Esophagus muscularis mucosa (tissue), 4 donors: ENCODE results near the gene OR8B12. TPM values are rescaled to one million over a fixed set of nuclear protein-coding genes. Genes with fewer than 3 reads are reported as not detected.

Source experiments
- DNase-seq: peaks from one replicate; pipeline ENCODE4 v3.0.0-alpha.2; 2017; ENCODE audit errors: extremely low spot score
- H3K27ac ChIP-seq, 4 donors: fragments of 200-600 bp; sonication (generic); replicated peaks in 1 of 4; 1 replicate in 3 of 4; 2 replicates in 1 of 4; pipeline ENCODE4 v1.5.1; 2016 to 2019; ENCODE audit warnings: mild to moderate bottlenecking in 1 of 4
- H3K27me3 ChIP-seq, 4 donors: fragments of 200-600 bp; sonication (generic); one replicate each; pipeline versions ENCODE4 v1.5.1 to v1.6.0; 2016 to 2019
- H3K36me3 ChIP-seq, 4 donors: fragments of 200-600 bp; sonication (generic); one replicate each; pipeline ENCODE4 v1.5.1; 2016 to 2019
- H3K4me1 ChIP-seq, 4 donors: fragments of 200-600 bp; sonication (generic); one replicate each; pipeline ENCODE4 v1.5.1; 2016 to 2019
- H3K4me3 ChIP-seq, 4 donors: fragments of 200-600 bp; sonication (generic); 1 replicate in 2 of 4; 2 replicates in 2 of 4; pipeline ENCODE4 v1.5.1; 2016 to 2019; ENCODE audit warnings: mild to moderate bottlenecking in 4 of 4, moderate library complexity in 1 of 4
- H3K9me3 ChIP-seq, 4 donors: fragments of 200-600 bp; sonication (generic); 1 replicate in 3 of 4; 2 replicates in 1 of 4; pipeline ENCODE4 v1.5.1; 2016 to 2019
- EP300 ChIP-seq: sonication (generic); formaldehyde crosslinking; IDR thresholded peaks from one replicate; pipeline ENCODE4 v1.6.1; 2017; ENCODE audit warnings: antibody characterized with exemption
- POLR2A ChIP-seq: fragments of 450-650 bp; IDR thresholded peaks from one replicate; pipeline ENCODE4 v1.6.1; 2017; ENCODE audit warnings: antibody characterized with exemption, moderate library complexity, mild to moderate bottlenecking, low read depth
- POLR2AphosphoS5 ChIP-seq, 2 donors: sonication (generic); formaldehyde crosslinking; IDR thresholded peaks; one replicate each; pipeline ENCODE4 v1.6.1; 2017; ENCODE audit warnings: antibody characterized with exemption in 2 of 2
- WGBS: methylation state at CpG from one replicate; pipeline ENCODE4 v1.1.5; 2018; 5-methylcytosine and 5-hydroxymethylcytosine counted together
- intact Hi-C: fragments of 100-400 bp; cut with DNase I; formaldehyde crosslinking; loops from one replicate; pipeline ENCODE4 v1.15.1; 2023
- small RNA-seq, 3 donors: library from RNA; depleted of rRNA; stranded (forward); fragments of <200 nt; gene quantifications; one replicate each; pipeline ENCODE3, GENCODE V24; 2016
- total RNA-seq, 4 donors: library from RNA; depleted of rRNA; stranded (reverse); fragments of >200 nt; gene quantifications; one replicate each; pipeline versions ENCODE4 v1.1.0 to v1.2.1, GENCODE V29; 2016
- TF ChIP-seq, protein P1 (sequence below), 3 experiments: fragments of 200-600 bp in 2 of 3; fragments of 450-650 bp in 1 of 3; sonication (generic) in 2 of 3; IDR thresholded peaks; one replicate each; pipeline ENCODE4 v1.5.1; 2017 to 2019; ENCODE audit warnings: antibody characterized with exemption in 3 of 3, mild to moderate bottlenecking in 2 of 3, moderate library complexity in 1 of 3

The OR8B12 gene
- total RNA-seq, 4 donors from 2014 or later, result not detected

DNA sequence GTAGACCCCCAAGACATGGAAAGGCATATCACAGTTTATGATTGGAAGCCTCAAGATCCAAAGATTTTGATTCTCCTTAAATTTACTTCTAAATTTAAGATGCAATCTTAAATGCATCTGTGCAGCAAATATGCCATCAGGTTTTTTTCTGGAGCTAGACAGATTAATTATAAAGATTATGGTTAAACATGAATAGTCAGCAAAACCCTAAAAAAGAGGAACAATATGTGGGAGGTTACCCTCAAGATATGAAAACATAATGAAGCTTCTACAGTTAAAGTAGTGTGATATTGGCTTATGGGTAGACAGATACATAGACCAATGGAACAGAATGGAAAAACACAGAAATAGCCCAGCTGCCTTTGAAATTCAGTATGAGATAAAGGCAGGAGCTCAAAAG is 31.7 kb downstream of the OR8B12 start:
- TF ChIP-seq POLR2AphosphoS5 (IDR thresholded peaks at IDR 0.05), result no peak
- TF ChIP-seq POLR2A, result no peak
- TF ChIP-seq, protein P1, sequence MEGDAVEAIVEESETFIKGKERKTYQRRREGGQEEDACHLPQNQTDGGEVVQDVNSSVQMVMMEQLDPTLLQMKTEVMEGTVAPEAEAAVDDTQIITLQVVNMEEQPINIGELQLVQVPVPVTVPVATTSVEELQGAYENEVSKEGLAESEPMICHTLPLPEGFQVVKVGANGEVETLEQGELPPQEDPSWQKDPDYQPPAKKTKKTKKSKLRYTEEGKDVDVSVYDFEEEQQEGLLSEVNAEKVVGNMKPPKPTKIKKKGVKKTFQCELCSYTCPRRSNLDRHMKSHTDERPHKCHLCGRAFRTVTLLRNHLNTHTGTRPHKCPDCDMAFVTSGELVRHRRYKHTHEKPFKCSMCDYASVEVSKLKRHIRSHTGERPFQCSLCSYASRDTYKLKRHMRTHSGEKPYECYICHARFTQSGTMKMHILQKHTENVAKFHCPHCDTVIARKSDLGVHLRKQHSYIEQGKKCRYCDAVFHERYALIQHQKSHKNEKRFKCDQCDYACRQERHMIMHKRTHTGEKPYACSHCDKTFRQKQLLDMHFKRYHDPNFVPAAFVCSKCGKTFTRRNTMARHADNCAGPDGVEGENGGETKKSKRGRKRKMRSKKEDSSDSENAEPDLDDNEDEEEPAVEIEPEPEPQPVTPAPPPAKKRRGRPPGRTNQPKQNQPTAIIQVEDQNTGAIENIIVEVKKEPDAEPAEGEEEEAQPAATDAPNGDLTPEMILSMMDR (IDR thresholded peaks at IDR 0.05), result no peak
- no peak for TF ChIP-seq EP300

GRCh38 chr11:124510279-124510678 is 33.2 kb downstream of the OR8B12 start:
- WGBS, result 89% methylated on average over 4 of the region's 4 CpGs

More for the DNA sequence above, 31.7 kb downstream of the OR8B12 start:
- H3K4me1 ChIP-seq, result no peaks in the 10 kb centered on the region
- no peak overlapping the region for H3K4me3 ChIP-seq
- no peak overlapping the region for H3K27ac ChIP-seq
- intact Hi-C loops, result no loop called here
- H3K27me3 ChIP-seq, result peaks cover 0 to 14% (median 0%) of the 10 kb centered on the region in 4 donors
- no peaks in the 10 kb centered on the region for H3K36me3 ChIP-seq
- peaks cover 0 to 19% (median 4%) of the 10 kb centered on the region in 4 donors for H3K9me3 ChIP-seq
- no peak for DNase-seq

DNA sequence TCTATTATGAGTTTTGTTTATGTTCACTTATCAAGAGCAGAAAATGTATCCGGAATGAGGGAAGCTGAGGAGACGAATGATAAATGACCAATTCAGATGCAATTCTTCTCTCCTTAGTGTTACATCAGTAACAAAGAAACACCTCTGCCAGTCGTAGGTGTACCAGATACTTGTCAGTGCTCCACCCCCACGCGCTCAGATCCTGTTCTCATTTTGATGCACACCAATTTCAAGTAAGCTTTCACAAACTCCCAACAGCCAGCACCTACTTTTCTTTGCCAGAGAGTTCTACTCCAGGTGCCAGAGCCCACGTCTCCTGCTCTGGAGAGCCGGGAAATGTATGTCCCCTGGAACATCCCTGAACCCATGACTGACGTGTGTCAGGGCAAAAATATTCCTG is 43.7 kb downstream of the OR8B12 start:
- Histone ChIP-seq H3K27ac (no peak overlapping the region), H3K9me3 (no peaks in the 10 kb centered on the region), H3K4me1 (no peaks in the 10 kb centered on the region), H3K36me3 (no peaks in the 10 kb centered on the region), H3K4me3 (no peak overlapping the region), H3K27me3 (no peaks in the 10 kb centered on the region)
- TF ChIP-seq POLR2A (no peak), EP300 (no peak), POLR2AphosphoS5 (IDR thresholded peaks at IDR 0.05) (no peak)
- TF ChIP-seq, protein P1 (IDR thresholded peaks at IDR 0.05), result no peak
- WGBS, result 68% methylated on average over 8 of the region's 8 CpGs
- intact Hi-C loops, result no loop called here
- DNase-seq, result no peak

More at GRCh38 chr11:124510279-124510678, 33.2 kb downstream of the OR8B12 start:
- Histone ChIP-seq H3K9me3 (peaks cover 0 to 19% (median 4%) of the 10 kb centered on the region in 4 donors), H3K27me3 (peaks cover 0 to 14% (median 0%) of the 10 kb centered on the region in 4 donors), H3K36me3 (no peaks in the 10 kb centered on the region), H3K27ac (no peak overlapping the region), H3K4me1 (no peaks in the 10 kb centered on the region), H3K4me3 (no peak overlapping the region)
- DNase-seq, result no peak
- TF ChIP-seq POLR2AphosphoS5 (IDR thresholded peaks at IDR 0.05), result no peak
- TF ChIP-seq POLR2A, result no peak
- TF ChIP-seq EP300, result no peak
- TF ChIP-seq, protein P1 (IDR thresholded peaks at IDR 0.05), result no peak
- intact Hi-C loops, result no loop called here

DNA sequence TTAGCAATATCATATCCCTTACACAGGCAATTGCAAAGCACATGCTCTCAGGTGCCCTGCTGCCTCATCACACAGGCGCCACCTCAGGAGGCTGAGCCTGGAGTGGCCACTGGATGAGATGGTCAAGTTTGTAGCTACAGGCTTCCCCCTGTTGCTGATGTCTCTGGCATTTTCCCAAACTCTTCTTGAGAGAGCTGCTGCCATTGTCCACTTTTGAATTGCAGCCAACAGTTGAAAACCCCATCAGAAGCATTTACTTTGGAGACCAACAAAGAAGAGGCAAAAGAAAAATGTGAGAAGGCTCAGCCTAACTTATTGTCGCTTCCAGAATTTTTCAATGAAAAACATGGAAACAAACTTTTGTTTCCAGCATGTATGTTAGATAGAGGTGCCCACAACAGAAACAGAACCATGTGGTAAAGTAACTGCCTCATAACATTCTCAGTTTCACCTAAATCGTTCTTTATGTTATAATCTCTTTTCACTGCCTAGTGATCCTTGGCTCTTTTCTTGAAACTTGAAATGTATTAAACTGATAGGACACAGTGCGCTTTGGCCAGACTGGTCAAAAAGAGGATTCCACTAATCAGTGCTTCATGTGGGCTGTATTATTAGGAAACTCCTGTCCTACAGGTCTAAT is 50.3 kb downstream of the OR8B12 start:
- H3K27ac ChIP-seq, result no peak overlapping the region
- H3K27me3 ChIP-seq, result no peaks in the 10 kb centered on the region
- intact Hi-C loops, result no loop called here
- H3K4me1 ChIP-seq, result no peaks in the 10 kb centered on the region
- DNase-seq, result no peak
- H3K9me3 ChIP-seq, result no peaks in the 10 kb centered on the region
- TF ChIP-seq EP300 (no peak), POLR2AphosphoS5 (IDR thresholded peaks at IDR 0.05) (no peak), POLR2A (no peak)
- TF ChIP-seq, protein P1 (IDR thresholded peaks at IDR 0.05), result no peak
- no peak overlapping the region for H3K4me3 ChIP-seq
- 82% methylated on average over 3 of the region's 4 CpGs for WGBS
- H3K36me3 ChIP-seq, result no peaks in the 10 kb centered on the region

Small RNAs within 50 kb of the gene (small RNA-seq; reads per million reads assigned to genes)
- gene OR8A3P, result 0 reads per million in 3 donors

Other genes with a start within 250 kb of the OR8B12 start
- gene OR8D1, start 229.7 kb downstream of the OR8B12 start, total RNA-seq, result not detected
- not detected for gene OR8D2, start 223.5 kb downstream of the OR8B12 start, total RNA-seq
- gene OR8B2, start 159.2 kb downstream of the OR8B12 start, total RNA-seq, result not detected
- not detected for gene OR8B3, start 144.6 kb downstream of the OR8B12 start, total RNA-seq
- not detected for gene OR8B4, start 118.8 kb downstream of the OR8B12 start, total RNA-seq
- gene OR8B8, start 98.0 kb downstream of the OR8B12 start, total RNA-seq, result not detected
- not detected for gene OR8A1, start 26.3 kb upstream of the OR8B12 start, total RNA-seq
- gene PANX3, start 67.8 kb upstream of the OR8B12 start, total RNA-seq, result not detected
- 10 to 100 TPM; 32.0 to 50.9 (median 35.8) TPM for gene TBRG1, start 79.2 kb upstream of the OR8B12 start, total RNA-seq
- 1 to 10 TPM; 3.1 to 4.5 (median 3.5) TPM for gene SIAE, start 130.1 kb upstream of the OR8B12 start, total RNA-seq
- 1 to 10 TPM; 4.2 to 8.6 (median 5.8) TPM for gene SPA17, start 130.2 kb upstream of the OR8B12 start, total RNA-seq
- gene NRGN, start 196.3 kb upstream of the OR8B12 start, total RNA-seq, result 1 to 10 TPM; 1.4 to 2.3 (median 1.6) TPM
- under 1 TPM in 1 of 4 donors, not detected in 3; 0.29 TPM for gene VSIG2, start 208.6 kb upstream of the OR8B12 start, total RNA-seq
- gene ESAM, start 218.6 kb upstream of the OR8B12 start, total RNA-seq, result 10 to 100 TPM; 10.8 to 52.8 (median 41.1) TPM